LNCAP (cell line): ENCODE measurements around the gene PDCD11.

ENCODE experiments used
- TF ChIP-seq, protein P1 (sequence below): fragments of 450-650 bp; IDR thresholded peaks from 2 replicates; pipeline ENCODE4 v1.5.1; 2017; ENCODE audit warnings: mild to moderate bottlenecking

Gene PDCD11

DNA sequence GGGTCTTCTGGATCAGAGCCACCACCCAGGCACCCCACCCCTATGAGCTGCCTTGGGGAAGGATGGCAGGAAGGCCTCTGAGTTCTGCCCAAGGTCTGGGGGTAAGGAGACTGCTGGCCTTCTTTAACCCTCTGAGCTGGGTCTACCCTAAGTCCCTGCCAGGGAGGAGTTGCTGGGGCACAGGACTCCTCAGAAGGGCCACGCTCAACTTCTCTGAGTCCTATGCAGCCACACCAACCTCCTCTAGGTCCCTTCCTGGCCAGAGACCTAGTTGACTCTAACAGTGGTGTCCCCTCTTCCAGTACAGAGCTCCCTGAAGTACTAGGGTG lies 94.5 kb downstream of the PDCD11 start:
- TF ChIP-seq, protein P1, sequence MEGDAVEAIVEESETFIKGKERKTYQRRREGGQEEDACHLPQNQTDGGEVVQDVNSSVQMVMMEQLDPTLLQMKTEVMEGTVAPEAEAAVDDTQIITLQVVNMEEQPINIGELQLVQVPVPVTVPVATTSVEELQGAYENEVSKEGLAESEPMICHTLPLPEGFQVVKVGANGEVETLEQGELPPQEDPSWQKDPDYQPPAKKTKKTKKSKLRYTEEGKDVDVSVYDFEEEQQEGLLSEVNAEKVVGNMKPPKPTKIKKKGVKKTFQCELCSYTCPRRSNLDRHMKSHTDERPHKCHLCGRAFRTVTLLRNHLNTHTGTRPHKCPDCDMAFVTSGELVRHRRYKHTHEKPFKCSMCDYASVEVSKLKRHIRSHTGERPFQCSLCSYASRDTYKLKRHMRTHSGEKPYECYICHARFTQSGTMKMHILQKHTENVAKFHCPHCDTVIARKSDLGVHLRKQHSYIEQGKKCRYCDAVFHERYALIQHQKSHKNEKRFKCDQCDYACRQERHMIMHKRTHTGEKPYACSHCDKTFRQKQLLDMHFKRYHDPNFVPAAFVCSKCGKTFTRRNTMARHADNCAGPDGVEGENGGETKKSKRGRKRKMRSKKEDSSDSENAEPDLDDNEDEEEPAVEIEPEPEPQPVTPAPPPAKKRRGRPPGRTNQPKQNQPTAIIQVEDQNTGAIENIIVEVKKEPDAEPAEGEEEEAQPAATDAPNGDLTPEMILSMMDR, result no peak

DNA sequence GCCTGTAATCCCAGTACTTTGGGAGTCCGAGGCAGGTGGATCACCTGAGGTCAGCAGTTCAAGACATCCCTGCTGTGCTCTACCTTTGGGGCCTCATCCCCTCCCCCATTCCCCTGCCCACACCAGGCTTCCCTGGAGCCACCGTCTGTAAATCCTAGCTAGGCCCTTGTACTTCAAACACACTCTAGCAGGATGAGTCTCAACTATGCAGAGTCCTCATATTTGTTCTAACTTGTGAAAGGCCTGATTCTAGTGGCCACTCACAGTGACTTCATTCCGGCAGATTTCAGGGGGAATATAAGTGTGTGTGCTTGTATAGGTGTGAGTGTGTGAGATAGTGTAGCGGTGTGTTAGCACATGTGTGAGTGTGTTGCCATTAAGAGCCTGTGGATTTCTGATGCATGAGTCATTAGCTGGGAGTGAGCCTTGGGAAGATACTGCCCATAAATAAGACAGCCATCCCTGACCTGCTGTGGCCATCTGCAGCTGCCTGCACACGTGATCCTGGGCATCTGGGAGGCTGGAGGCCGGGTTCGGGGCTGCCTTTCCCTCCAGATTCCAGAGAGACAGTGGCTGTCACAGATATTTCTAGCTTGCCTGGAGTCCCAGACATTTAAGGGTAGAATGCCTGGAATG lies 95.4 kb downstream of the PDCD11 start:
- TF ChIP-seq, protein P1, result no peak

DNA sequence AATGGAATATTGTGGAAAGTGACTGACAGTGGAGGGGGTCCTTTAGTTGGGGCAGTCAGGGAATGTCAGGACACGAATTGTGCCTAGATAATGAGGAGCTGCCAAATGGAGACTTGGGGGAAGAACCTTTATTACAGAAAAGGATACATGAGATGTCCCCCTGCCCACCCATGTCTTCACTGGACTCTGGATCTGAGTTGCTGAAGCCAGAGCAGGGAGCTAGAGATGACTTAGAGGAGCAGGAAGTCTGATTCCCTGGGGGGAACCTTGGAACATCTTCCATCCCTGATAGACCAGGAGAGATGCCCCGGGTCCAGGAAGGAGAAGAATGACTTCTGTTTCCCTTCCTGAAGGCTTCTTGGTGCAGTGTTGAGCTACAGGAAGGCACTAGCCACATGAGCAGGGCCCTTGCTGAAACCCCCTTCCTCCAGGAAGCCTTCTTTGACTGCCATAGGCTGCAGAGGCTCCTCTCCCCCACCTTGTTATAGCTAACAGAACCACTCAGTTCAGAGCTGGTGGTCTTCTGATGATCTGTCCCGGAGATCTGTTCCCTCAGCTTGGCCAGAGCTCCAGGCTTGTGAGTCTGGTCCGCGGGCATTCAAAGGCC lies 96.3 kb downstream of the PDCD11 start:
- TF ChIP-seq, protein P1, result no peak

DNA sequence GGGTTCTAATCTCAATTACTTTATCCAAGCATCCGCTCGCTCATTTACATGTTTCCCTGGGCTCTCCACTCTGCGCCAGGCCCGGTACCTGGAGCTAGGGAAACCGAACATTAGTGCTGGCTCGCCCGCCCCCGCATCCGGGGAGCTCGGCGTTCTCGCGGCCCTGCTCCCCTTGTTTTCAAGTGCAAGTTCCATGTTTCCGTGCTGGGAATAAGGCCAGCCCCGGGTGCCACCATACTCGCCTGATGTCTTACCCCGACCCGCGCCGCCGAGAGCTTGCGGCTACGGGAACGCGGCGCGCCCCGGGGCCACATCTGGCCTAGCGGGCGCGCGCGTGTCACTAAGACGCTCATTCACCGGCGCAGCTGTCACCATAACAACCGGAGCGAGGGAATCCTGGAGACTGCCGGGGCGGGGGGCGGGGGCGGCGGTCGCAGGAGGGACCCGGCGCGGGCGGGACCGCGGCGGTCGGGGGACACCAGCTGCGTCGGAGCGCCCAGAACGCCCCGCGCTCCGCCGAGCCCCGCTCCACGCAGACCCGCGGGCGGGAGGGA lies 97.0 kb downstream of the PDCD11 start, which contains the start of gene NEURL1:
Gene NEURL1 (plus strand): TSS at position 344 of the 554 bp plus-strand sequence. CDS start 683 bp downstream, outside the sequence.
- TF ChIP-seq, protein P1, result no peak

DNA sequence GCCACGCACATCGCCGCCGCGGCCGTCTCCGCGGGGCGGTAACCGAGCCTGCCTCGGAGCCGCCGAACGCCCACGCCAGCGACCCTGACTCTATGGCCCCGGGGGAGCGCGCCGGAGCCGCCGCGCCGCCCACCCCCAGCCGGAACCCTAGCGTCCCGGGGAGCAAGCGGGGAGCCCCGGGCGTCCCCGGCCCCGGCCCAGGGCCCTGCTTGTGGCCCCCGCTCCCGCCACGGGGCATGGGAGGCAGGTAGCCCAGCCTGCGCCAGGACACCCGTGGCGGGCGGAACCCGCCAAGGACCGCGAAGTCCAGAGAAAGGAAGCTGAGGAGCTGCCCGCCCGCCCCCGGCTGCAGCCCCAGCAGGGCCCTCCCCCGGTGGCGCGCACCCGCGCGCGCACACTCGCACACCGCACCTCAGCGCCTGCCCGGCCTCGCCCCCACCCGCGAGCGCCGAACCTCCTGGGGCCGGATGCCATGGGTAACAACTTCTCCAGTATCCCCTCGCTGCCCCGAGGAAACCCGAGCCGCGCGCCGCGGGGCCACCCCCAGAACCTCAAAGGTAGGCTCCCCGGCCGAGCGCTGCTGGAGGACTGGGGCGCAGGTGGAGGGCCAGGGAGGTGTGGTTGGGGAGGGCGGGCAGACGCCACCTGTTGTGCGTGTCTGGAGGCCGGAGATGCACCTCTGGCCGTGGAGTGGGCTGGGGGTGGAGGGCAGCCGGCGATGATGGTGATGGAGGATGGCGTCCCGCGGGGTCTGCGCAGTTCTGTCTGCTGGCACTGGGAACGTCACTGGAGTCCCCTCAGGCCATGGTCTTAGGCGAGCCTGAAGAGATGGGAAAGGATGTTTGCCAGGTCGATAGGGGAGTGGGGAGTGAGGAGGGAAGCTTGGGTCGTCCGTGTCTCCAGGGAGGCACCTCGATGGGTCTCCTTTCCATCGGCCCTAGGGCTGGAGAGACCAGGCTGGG lies 97.8 kb downstream of the PDCD11 start:
- TF ChIP-seq, protein P1, result no peak

DNA sequence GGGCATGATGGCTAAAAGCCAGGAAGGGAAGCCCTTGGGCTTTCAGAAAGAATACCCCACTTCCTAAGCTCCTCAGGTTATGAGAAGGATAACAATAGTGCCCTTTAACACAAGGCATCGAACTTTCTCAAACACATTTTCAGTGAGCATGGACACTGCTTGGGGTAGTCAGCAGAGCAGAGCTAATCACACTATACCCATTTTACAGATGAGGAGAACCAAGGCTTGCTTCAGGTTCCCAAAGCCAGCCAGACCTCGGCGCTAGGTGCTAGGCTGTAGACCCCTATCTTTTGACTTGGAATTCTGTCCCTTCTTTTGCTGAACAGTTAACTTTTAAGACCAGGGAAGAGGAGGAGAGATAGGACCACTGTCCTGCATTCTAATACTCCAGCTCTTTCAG lies 98.9 kb downstream of the PDCD11 start:
- TF ChIP-seq, protein P1, result no peak
